HepG2 (cell line): Measurements from ENCODE around the gene EDAR. TPM values are rescaled to one million over a fixed set of nuclear protein-coding genes. Genes with fewer than 3 reads are reported as not detected.

ENCODE experiments used
- ATAC-seq: fragments of 200-7000 bp; cut with Tn5 transposase; 3 replicates; pipeline ENCODE4 v1.9.1; 2020; ENCODE audit warnings: mild to moderate bottlenecking, moderate library complexity
- BruUV-seq: library from RNA; stranded (reverse); fragments of 400-500 nt; replicated peaks from 2 replicates; lab custom pipeline; 2021; lab: Mats Ljungman, UMichigan
- CTCF ChIA-PET: fragments of 300-600 bp; formaldehyde crosslinking; extraction: SDS; loops from one replicate; lab custom pipeline; 2021; ENCODE audit warnings: low total read pairs, inconsistent platforms, low intra/inter-chr PET ratio; lab: Yijun Ruan, JAX
- POLR2A ChIA-PET: fragments of 350-600 bp; sonication (Branson Sonifier 250); formaldehyde crosslinking; loops from one replicate; lab custom pipeline; 2020; ENCODE audit warnings: antibody characterized with exemption, inconsistent platforms; lab: Yijun Ruan, JAX
- DNase-seq: peaks from one replicate; pipeline ENCODE4 v3.0.0-alpha.2; 2015; ENCODE audit warnings: low spot score
- FAIRE-seq: peaks from 3 replicates; lab custom pipeline; 2011; peaks lifted over from hg19 to GRCh38; lab: Jason Lieb, UNC
- H2AFZ ChIP-seq: one replicate; pipeline ENCODE4 v1.6.1; 2011; ENCODE audit warnings: low read length, inconsistent platforms
- H3K27ac ChIP-seq: fragments of 300-600 bp; 3 replicates; pipeline ENCODE4 v1.8.0; 2011; ENCODE audit warnings: mixed run types, mild to moderate bottlenecking, mixed read lengths, low read length, inconsistent platforms; ENCODE audit not compliant: insufficient read depth; ENCODE audit errors: extremely low read length
- H3K27me3 ChIP-seq, 2 experiments: fragments of 200-600 bp in 1 of 2; 2 replicates in 1 of 2; 3 replicates in 1 of 2; pipeline versions ENCODE4 v1.6.0 to v1.8.0; 2011; ENCODE audit warnings: low read length in 2 of 2, mild to moderate bottlenecking in 2 of 2, moderate library complexity in 2 of 2, inconsistent platforms in 1 of 2; ENCODE audit not compliant: insufficient read depth in 2 of 2, control insufficient read depth in 1 of 2
- H3K36me3 ChIP-seq, 2 experiments: fragments of 200-600 bp in 1 of 2; replicated peaks in 1 of 2; 2 replicates in 1 of 2; 3 replicates in 1 of 2; pipeline versions ENCODE4 v1.5.1 to v1.8.0; 2011; ENCODE audit warnings: low read length in 2 of 2, inconsistent platforms in 1 of 2; ENCODE audit not compliant: insufficient read depth in 2 of 2, control insufficient read depth in 1 of 2
- H3K4me1 ChIP-seq: 2 replicates; pipeline ENCODE4 v1.5.1; 2012; ENCODE audit warnings: low read length, inconsistent platforms; ENCODE audit not compliant: insufficient read depth
- H3K4me2 ChIP-seq: 2 replicates; pipeline ENCODE4 v1.6.0; 2011; ENCODE audit warnings: low read depth, low read length, inconsistent platforms
- H3K4me3 ChIP-seq, 3 experiments: fragments of 200-600 bp in 1 of 3; sonication (generic), shearing (Covaris generic) in 1 of 3; replicated peaks in 1 of 3; 2 replicates each; pipeline ENCODE4 v1.5.1; 2011 to 2016; ENCODE audit warnings: low read length in 3 of 3, inconsistent platforms in 2 of 3, low read depth in 2 of 3, mild to moderate bottlenecking in 2 of 3, control low read depth in 1 of 3, mixed read lengths in 1 of 3; ENCODE audit not compliant: insufficient read depth in 1 of 3
- H3K79me2 ChIP-seq: one replicate; pipeline ENCODE4 v1.6.1; 2011; ENCODE audit warnings: low read length, inconsistent platforms; ENCODE audit not compliant: insufficient read depth
- H3K9ac ChIP-seq: 2 replicates; pipeline ENCODE4 v1.6.0; 2011; ENCODE audit warnings: mild to moderate bottlenecking, low read depth, low read length, inconsistent platforms; ENCODE audit not compliant: insufficient read depth
- H3K9me3 ChIP-seq: 2 replicates; pipeline ENCODE4 v1.5.1; 2012; ENCODE audit warnings: mild to moderate bottlenecking, low read length
- H4K20me1 ChIP-seq: 2 replicates; pipeline ENCODE4 v1.6.0; 2011; ENCODE audit warnings: inconsistent platforms, mild to moderate bottlenecking, low read length, moderate library complexity; ENCODE audit not compliant: insufficient read depth
- MXD1 ChIP-seq: sonication (generic); formaldehyde crosslinking; IDR thresholded peaks from 2 replicates; pipeline ENCODE4 v1.4.0; 2020; ENCODE audit warnings: mild to moderate bottlenecking, missing genetic modification reagents
- THYN1 ChIP-seq: sonication (generic); formaldehyde crosslinking; IDR thresholded peaks from 2 replicates; pipeline ENCODE4 v1.8.1; 2023; ENCODE audit warnings: low read depth, mild to moderate bottlenecking, moderate library complexity, missing genetic modification reagents, borderline replicate concordance
- ZNF17 ChIP-seq: sonication (generic); formaldehyde crosslinking; IDR thresholded peaks from 2 replicates; pipeline ENCODE4 v1.5.0; 2020; ENCODE audit warnings: mild to moderate bottlenecking, missing genetic modification reagents
- ZNF552 ChIP-seq: sonication (generic); formaldehyde crosslinking; IDR thresholded peaks from 2 replicates; pipeline ENCODE4 v1.9.0; 2022; ENCODE audit warnings: missing genetic modification reagents, mild to moderate bottlenecking, borderline replicate concordance
- in situ Hi-C: cut with HindIII; loops from 2 replicates; pipeline ENCODE4 v1.10.0; 2017; ENCODE audit warnings: low pct_unique_long_range_greater_than_20kb; ENCODE audit not compliant: extremely low pct_ligation_motif_present
- intact Hi-C: fragments of 100-400 bp; cut with micrococcal nuclease; formaldehyde crosslinking; loops from one replicate; pipeline ENCODE4 v1.10.0; 2022; ENCODE audit not compliant: unreplicated experiment
- polyA plus RNA-seq, 8 experiments: library from polyadenylated mRNA; depleted of rRNA in 3 of 8; stranded (reverse) in 7 of 8; unstranded in 1 of 8; fragments of >200 nt; fragmentation: Illumina TruSeq in 4 of 8; extraction: Trizol in 4 of 8; gene quantifications; 2 replicates each; pipeline versions ENCODE4 v1.2.1 to v1.2.3, GENCODE V29; 2011 to 2016; ENCODE audit warnings: low read depth in 4 of 8, missing spikeins in 1 of 8, mixed read lengths in 1 of 8; ENCODE audit not compliant: insufficient read depth in 1 of 8
- small RNA-seq, 3 experiments: library from RNA; depleted of rRNA; stranded (forward); fragments of <200 nt; gene quantifications; one replicate each; pipeline ENCODE3, GENCODE V24; 2012; ENCODE audit warnings: low read depth in 2 of 3, low replicate concordance in 1 of 3; ENCODE audit not compliant: insufficient read length in 3 of 3, insufficient read depth in 2 of 3
- total RNA-seq, 5 experiments: library from RNA; depleted of rRNA; stranded (reverse); fragments of >200 nt; fragmentation: Illumina TruSeq; extraction: Trizol; gene quantifications; 2 replicates each; pipeline ENCODE4 v1.2.3, GENCODE V29; 2016; ENCODE audit warnings: low read depth in 1 of 5

Gene EDAR
- total and polyA plus RNA-seq, 2 of the 13 experiments (the other 11 are each of a cell fraction or from before 2014, with no cell fraction given): not detected

- no peak for ATAC-seq
- FAIRE-seq: no peak
- no peak overlapping the region for H3K4me2 ChIP-seq
- no peaks in the 10 kb centered on the region; a peak in 1 of 5 replicates for H3K27me3 ChIP-seq
- POLR2A ChIA-PET: no interaction called here
- H2AFZ ChIP-seq: no peak overlapping the region
- no peak overlapping the region for H3K4me3 ChIP-seq
- peaks cover 2 to 27% of the 10 kb centered on the region in 2 experiments for H3K36me3 ChIP-seq
- no peaks in the 10 kb centered on the region for H3K4me1 ChIP-seq
- DNase-seq: no peak
- H3K9ac ChIP-seq: no peak overlapping the region
- BruUV-seq: no TSS peak
- intact Hi-C loops (no loop called here), in situ Hi-C loops (no loop called here)
- CTCF ChIA-PET: no interaction called here
- no peaks in the 10 kb centered on the region for H3K79me2 ChIP-seq
- no peak overlapping the region for H3K27ac ChIP-seq
- no peak for TF ChIP-seq MXD1
- no peak for TF ChIP-seq THYN1 (CRISPR knock-in tag)
- TF ChIP-seq ZNF17 (CRISPR knock-in tag): no peak
- TF ChIP-seq ZNF552 (CRISPR knock-in tag): no peak
- no peaks in the 10 kb centered on the region for H4K20me1 ChIP-seq
- H3K9me3 ChIP-seq: no peaks in the 10 kb centered on the region
These were observed 143.1 kb downstream of the EDAR start for GRCh38 chr2:108845923-108846322.

Small RNAs within 50 kb of the gene (small RNA-seq; reads per million reads assigned to genes)
- gene AC073415.1: 0 reads per million in 3 experiments

Other genes starting within 250 kb of the EDAR start
- 32.5 and 44.3 TPM in 2 replicates for gene CCDC138, start 202.4 kb downstream of the EDAR start, total RNA-seq (2016; rRNA removed; fragmentation: Illumina TruSeq; extraction: Trizol)
- 4.1 and 5.6 TPM in 2 replicates for gene CCDC138, start 202.4 kb downstream of the EDAR start, polyA plus RNA-seq (2011; rRNA removed)
- gene SH3RF3, start 140.0 kb upstream of the EDAR start, total RNA-seq (2016; rRNA removed; fragmentation: Illumina TruSeq; extraction: Trizol): 0.04 TPM in 1 of 2 replicates, not detected in the other
- gene SH3RF3, start 140.0 kb upstream of the EDAR start, polyA plus RNA-seq (2011; rRNA removed): 0.01 TPM in 1 of 2 replicates, not detected in the other